Activated CD4-positive, alpha-beta T cell treated with anti-CD3 and anti-CD28 coated beads for 1 hour (primary cell): Measurements from ENCODE around the gene GAGE10.
A peak's percentile ranks its signal among the peaks of the same experiment; 100 is the strongest.
"Not testable (repeated sequence)": the region's sequence is repeated elsewhere in the genome, so short reads cannot be mapped to it uniquely, and the experiment has no call there.

Source experiments
- DNase-seq: peaks from one replicate; pipeline ENCODE4 v3.0.0-alpha.2; 2020

GAGE10 gene

GRCh38 chrX:49276671-49277534, 26.5 kb upstream of the GAGE10 start:
- DNase-seq = no peak

- no peak for DNase-seq
These were observed 26.0 kb upstream of the GAGE10 start for GRCh38 chrX:49277535-49277830.

- DNase-seq = no peak
These were observed 25.4 kb upstream of the GAGE10 start for GRCh38 chrX:49278081-49278480.

DNA sequence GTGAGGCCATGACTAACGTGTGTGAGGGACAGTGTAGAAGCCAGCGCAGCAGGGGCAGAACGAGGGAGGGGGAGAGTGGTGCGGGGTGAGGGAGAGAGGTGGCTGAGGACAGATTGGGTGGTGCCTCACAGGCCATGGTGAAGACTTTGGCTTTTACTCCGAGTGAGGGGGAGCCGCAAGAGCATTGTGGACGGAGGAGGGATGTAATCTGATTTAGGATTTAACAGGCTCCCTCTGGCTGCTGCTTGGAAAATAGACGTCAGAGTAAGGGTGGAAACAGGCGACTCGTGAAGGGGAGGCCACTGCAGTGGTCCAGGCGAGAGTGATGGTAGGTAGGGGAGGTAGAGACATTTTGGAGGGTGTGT, 20.8 kb upstream of the GAGE10 start:
- DNase-seq = no peak

GRCh38 chrX:49284212-49284611, 19.2 kb upstream of the GAGE10 start:
- no peak for DNase-seq

GRCh38 chrX:49286136-49286535, 17.3 kb upstream of the GAGE10 start:
- DNase-seq = no peak

DNA sequence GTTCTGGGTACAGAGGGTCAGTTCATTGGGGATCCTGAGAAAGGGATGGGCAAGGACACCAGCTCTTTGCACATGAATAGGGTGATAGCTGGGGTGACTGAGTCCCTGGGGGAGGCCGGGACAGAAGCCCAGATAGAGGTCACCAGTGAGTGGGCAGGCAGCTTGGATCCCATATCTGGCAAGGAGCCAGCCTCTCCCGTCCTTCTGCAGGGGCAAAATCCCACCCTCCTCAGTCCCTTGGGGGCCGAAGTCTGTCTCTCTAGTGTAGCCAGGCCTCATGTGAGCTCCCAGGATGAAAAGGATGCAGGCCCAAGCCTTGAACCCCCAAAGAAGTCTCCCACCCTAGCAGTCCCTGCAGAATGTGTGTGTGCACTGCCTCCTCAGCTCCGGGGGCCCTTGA, 16.9 kb upstream of the GAGE10 start:
- DNase-seq = no peak

- no peak for DNase-seq
These were observed 15.8 kb upstream of the GAGE10 start for GRCh38 chrX:49287665-49288064.

DNA sequence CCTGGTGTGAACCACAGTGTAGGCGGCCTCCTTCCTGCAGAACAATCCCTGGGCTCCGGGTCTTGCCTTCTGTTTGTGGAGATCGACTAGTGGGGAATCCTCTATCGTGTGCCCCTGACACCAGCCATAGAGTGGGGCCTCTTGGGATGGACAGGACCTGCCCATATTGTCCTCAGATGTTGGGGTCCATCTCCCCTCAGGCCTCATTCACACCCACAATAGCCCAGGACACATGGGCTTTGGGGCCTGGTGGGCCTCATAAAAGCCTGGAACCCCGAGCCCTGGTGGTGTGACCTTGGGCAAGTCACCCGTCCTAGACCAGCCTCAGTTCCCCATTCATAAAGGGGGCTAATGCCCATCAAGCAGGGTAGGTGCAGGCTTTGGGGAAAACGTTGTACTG, 13.2 kb upstream of the GAGE10 start:
- DNase-seq = no peak

DNA sequence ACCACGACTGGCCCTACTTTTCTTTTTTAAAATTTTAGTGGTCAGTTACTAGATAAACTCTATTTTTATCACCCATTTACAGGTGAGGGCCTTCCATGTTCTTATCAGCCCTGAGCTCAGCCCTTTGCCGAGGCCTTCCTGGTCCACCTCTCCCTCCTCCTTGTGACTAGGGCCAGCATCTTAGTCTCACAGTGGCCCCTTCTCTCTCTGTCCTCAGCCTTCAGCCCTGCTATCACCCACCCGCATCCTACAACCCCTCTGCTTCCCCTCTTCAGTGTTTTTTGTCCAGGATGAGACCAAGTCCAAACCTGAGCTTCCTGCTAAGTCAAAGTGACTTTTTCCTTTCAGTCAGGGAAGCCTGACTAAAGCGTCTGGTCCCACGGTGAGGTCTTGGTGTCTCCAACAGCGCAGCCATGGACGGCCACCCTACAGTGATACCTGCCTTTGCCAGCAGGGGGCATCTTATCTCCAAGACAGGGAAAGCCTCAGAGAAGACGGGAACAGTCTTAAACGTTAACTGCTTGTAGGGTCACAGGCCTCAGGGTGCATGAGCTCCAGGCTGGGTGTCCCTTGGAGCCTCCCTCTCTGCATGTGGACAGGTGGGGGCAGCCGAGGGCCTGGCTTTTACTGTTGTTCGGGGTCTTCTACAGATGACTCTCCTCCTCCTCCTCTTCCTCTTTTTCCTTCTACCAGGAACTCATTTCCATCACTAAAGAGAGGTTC, 11.7 kb upstream of the GAGE10 start:
- DNase-seq = peak; percentile 45

DNA sequence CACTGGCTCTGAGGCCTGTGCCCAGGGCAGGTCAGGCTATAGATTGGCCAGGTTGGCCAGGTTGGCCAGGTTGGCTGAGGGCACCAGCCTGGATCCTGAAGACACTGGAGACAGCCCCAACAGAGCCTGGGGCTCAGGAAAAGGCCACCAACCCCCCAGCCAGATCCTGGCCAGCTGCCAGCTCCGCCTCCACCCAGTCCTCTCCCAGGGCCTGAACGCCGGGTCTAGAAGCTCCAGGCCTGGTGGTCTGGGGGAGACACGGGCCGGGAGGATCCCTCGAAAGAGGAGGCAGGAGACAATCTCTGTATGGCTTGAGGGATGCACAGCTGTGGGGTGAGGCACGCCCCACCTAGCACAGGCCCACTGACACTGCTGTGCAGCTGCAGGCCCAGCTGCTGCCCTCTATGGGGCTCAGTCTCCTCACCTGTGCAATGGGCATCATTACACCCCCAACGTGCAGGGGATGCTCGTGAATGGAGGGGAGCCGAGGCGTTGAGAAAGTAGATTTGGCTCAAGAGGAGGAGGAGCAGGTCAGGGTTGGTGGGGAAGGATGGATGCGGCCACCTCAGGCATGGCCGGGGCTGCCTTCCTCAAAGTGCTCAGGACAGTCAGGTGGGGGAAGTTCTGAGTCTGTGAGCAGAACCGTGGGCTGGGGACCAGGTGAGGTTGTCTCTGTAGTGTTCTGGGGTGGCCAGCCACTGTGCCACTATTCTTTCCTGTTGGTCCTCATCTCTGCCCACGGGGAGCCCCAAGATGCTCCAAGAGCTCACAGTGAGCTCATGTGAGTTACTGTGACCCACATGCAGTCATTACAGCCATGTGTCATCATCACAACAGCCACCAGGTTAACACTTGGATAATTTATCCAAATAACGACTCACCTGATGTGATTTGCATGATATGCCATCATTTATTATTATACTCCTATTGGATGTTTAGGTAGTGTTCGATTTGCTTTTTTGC, 10.8 kb upstream of the GAGE10 start:
- DNase-seq = no peak

- DNase-seq = not testable (repeated sequence)
These were observed 4.2 kb upstream of the GAGE10 start for GRCh38 chrX:49299293-49299692.

- DNase-seq = no peak
These were observed 2.7 kb upstream of the GAGE10 start for GRCh38 chrX:49300703-49301102.

GRCh38 chrX:49307775-49308174, 4.3 kb downstream of the GAGE10 start:
- DNase-seq = not testable (repeated sequence)

DNA sequence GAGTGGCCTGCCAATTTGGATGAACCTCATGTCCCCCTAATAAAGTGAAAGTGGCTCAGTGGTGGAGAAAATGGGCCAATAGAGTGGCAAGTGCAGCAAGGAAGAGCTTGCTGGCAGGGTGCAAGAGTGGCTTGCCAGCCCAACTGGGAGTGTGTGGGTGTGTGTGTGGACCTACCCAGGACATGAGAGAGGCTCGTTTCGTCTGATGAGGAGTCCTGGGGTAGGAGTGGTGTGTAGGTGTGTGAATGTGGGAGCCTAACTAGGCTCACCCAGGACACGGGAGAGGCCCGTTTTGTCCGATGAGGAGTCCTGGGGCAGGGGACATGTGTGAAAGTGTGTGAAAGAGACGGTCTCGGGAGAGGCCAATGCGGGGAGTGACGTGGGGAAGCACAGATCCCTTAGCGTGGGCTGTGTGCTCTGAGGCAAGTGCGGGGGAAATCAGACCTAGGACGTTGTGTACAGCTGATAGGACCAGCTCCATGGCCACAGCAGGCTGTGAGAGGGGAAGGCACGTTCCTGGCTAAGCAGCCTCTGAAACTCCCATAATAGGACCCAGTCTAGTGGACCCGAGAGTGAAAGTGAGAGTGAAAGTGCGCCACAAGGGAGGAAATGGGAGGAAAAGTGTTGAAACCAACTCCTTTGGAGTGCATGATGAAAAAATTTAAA, 5.3 kb downstream of the GAGE10 start:
- peak; percentile 8 for DNase-seq

DNA sequence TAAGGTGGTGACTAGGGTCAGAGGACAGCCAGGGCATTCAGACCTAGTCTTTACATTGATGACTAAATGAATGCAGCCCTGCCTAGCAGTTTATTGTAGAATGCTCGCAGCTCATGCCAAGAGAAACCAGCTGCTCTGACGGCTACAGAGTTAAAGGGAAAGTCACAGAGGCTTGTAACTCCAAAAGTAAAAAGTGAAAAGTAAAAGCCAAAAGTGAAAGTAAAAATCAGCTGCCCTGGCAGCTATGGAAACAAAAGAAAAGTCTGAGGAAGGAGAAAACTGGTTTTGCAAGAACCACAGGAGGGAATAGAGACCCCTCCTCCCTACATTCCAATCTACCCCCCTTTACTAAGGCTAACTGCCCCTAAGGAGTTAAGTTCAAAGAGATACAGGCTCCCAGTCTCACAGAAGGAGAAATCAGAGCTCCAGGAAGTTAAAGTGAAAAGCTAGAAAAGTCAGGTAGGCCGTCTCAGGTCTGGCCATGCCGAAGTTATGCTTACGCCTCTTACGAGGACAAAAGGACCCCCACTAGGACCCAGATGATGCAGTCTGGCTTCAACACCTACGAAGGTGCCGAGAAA, 6.0 kb downstream of the GAGE10 start:
- DNase-seq = no peak

- DNase-seq = no peak
These were observed 6.9 kb downstream of the GAGE10 start for GRCh38 chrX:49310371-49310770.

- no peak for DNase-seq
These were observed 8.7 kb downstream of the GAGE10 start for GRCh38 chrX:49312176-49312575.

DNA sequence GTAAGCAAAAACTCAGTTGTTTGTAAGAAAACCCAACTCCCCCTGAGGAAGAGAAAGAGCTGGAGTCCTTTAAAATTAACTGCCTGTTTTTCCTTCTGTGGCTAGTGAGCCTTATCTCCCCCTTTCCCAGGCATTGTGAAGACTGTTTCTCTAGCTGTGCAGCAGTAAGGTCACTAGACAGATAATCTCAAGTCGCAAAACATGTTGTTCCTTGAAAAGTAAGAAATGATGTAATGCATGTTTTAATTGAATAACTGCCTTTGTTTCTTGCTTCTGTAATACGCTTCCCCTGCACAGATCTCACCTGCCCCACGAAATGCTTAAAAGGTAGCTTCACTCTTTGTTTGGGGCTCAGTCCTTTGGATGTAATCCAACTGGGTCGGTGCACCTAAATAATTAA, 12.6 kb downstream of the GAGE10 start:
- DNase-seq = no peak

DNA sequence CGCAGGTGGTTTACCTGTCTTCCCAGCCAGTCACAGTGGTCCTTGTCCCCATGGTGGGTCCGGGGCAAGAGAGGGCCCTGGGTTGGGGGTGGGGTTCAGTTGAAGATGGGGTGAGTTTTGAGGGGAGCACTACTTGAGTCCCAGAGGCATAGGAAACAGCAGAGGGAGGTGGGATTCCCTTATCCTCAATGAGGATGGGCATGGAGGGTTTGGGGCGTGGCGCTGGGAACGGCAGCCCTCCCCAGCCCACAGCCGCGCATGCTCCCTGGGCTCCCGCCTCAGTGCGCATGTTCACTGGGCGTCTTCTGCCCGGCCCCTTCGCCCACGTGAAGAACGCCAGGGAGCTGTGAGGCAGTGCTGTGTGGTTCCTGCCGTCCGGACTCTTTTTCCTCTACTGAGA, 18.3 kb downstream of the GAGE10 start, which contains the start of gene GAGE12J:
Gene GAGE12J (plus strand): TSS at position 301 of the 400 bp plus-strand sequence. CDS start 1,157 bp downstream, outside the sequence.
- not testable (repeated sequence) for DNase-seq

DNA sequence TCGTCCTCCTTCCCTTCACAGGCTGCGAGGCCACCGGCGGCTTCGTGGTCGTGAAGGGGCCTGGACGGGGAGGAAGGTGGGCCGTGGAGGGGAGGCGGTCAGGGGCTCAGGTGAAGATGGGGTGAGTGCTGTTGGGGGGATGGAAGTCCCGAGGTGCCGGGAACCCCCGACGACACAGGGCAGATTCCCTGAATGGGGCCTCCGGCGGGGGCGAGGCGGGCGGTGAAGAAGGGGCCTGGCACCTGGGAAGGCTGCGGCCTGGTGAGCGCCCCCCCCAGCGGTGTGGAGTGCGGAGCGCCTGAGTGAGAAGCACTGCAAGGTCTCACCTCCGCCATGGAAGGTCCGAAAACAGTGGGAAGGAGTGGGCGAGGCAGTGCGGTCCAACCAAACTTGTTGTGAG, 18.8 kb downstream of the GAGE10 start:
- DNase-seq = not testable (repeated sequence)

DNA sequence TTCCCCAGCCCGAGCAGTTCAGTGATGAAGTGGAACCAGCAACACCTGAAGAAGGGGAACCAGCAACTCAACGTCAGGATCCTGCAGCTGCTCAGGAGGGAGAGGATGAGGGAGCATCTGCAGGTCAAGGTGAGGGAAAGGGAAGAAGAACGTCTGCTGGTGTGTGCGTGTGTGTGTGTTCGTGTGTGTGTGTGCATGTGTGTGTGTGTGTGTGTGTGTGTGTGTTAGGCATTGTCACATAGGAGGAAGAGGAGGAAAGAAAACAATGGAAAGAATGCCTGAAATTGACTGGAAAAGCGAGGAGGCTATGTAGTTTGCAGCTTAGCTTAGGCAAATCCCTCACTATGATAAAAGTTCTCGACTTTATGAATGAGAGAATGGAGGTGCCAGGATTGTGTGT, 20.3 kb downstream of the GAGE10 start:
- DNase-seq = not testable (repeated sequence)
